ENCODE results near the gene RNU5B-1.

DNA sequence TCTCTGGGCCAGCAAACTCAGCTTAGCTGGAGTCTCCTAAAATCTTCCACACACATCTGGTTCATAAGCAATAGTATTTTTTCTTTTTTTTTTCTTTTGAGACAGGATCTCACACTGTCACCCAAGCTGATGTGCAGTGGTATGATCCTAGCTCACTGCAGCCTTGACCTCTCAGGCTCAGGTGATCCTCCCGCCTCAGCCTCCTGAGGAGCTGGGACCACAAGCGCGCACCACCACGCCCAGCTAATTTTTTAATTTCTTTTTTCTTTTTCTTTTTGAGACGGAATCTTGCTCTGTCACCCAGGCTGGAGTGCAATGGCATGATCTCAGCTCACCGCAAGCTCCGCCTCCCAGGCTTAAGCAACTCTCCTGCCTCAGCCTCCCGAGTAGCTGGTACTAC is 34.3 kb downstream of the RNU5B-1 start:
- no peak for TF ChIP-seq EZH2 (optimal IDR thresholded peaks at IDR 0.05; ENCODE audit: low read depth, low read length)
- no peak for TF ChIP-seq EZH2phosphoT487 (IDR thresholded peaks at IDR 0.05; ENCODE audit: low read length)
- TF ChIP-seq, protein P1, sequence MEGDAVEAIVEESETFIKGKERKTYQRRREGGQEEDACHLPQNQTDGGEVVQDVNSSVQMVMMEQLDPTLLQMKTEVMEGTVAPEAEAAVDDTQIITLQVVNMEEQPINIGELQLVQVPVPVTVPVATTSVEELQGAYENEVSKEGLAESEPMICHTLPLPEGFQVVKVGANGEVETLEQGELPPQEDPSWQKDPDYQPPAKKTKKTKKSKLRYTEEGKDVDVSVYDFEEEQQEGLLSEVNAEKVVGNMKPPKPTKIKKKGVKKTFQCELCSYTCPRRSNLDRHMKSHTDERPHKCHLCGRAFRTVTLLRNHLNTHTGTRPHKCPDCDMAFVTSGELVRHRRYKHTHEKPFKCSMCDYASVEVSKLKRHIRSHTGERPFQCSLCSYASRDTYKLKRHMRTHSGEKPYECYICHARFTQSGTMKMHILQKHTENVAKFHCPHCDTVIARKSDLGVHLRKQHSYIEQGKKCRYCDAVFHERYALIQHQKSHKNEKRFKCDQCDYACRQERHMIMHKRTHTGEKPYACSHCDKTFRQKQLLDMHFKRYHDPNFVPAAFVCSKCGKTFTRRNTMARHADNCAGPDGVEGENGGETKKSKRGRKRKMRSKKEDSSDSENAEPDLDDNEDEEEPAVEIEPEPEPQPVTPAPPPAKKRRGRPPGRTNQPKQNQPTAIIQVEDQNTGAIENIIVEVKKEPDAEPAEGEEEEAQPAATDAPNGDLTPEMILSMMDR (IDR thresholded peaks at IDR 0.05; ENCODE audit: low read length) = no peak

Measured in MM.1S (cell line).